Loucy (cell line): ENCODE data around the gene MINK1.

Source experiments
- H2AFZ ChIP-seq: fragments of 200-600 bp; sonication (generic); 2 replicates; pipeline ENCODE4 v1.6.0; 2016; ENCODE audit warnings: antibody characterized with exemption, mild to moderate bottlenecking, low read length, moderate library complexity
- H3F3A ChIP-seq: fragments of 200-600 bp; 2 replicates; pipeline ENCODE4 v1.6.0; 2016; ENCODE audit warnings: antibody characterized with exemption, low read depth, mild to moderate bottlenecking
- H3K27me3 ChIP-seq: fragments of 200-600 bp; sonication (generic); 2 replicates; pipeline ENCODE4 v1.6.1; 2014; ENCODE audit warnings: low read length, mild to moderate bottlenecking; ENCODE audit not compliant: insufficient read depth, poor library complexity, severe bottlenecking
- H3K36me3 ChIP-seq: fragments of 200-600 bp; sonication (generic); 2 replicates; pipeline ENCODE4 v1.6.1; 2016; ENCODE audit warnings: low read length; ENCODE audit not compliant: insufficient read depth
- H3K4me1 ChIP-seq: fragments of 200-600 bp; sonication (generic); 2 replicates; pipeline ENCODE4 v1.5.1; 2014; ENCODE audit warnings: low read length, mild to moderate bottlenecking; ENCODE audit not compliant: insufficient read depth, poor library complexity, severe bottlenecking
- H3K4me2 ChIP-seq: fragments of 200-600 bp; sonication (generic); 2 replicates; pipeline ENCODE4 v1.6.0; 2014; ENCODE audit warnings: antibody characterized with exemption, low read length, low read depth, mild to moderate bottlenecking; ENCODE audit not compliant: poor library complexity, severe bottlenecking
- H3K4me3 ChIP-seq: fragments of 200-600 bp; sonication (generic); 2 replicates; pipeline ENCODE4 v1.5.1; 2014; ENCODE audit warnings: low read length, mild to moderate bottlenecking, mixed read lengths; ENCODE audit not compliant: poor library complexity, severe bottlenecking
- H3K79me2 ChIP-seq: fragments of 200-600 bp; sonication (generic); 2 replicates; pipeline ENCODE4 v1.6.1; 2014; ENCODE audit warnings: low read length; ENCODE audit not compliant: insufficient read depth
- H3K9ac ChIP-seq: fragments of 200-600 bp; sonication (generic); 2 replicates; pipeline ENCODE4 v1.6.0; 2014; ENCODE audit warnings: mild to moderate bottlenecking, low read depth, low read length, moderate library complexity; ENCODE audit not compliant: poor library complexity, severe bottlenecking
- H3K9me2 ChIP-seq: fragments of 200-600 bp; sonication (generic); replicated peaks from 2 replicates; pipeline ENCODE4 v1.6.1; 2016; ENCODE audit warnings: low read depth, low read length, mixed read lengths
- H3K9me3 ChIP-seq: fragments of 200-600 bp; sonication (generic); 2 replicates; pipeline ENCODE4 v1.6.1; 2014; ENCODE audit warnings: mild to moderate bottlenecking, antibody characterized with exemption, low read length, low read depth; ENCODE audit not compliant: insufficient read depth
- H4K20me1 ChIP-seq: fragments of 200-600 bp; sonication (generic); 2 replicates; pipeline ENCODE4 v1.6.0; 2014; ENCODE audit warnings: antibody characterized with exemption, low read length, mild to moderate bottlenecking; ENCODE audit not compliant: insufficient read depth, poor library complexity, severe bottlenecking
- EZH2phosphoT487 ChIP-seq: fragments of 200-600 bp; IDR thresholded peaks from 2 replicates; pipeline ENCODE4 v1.6.1; 2018; ENCODE audit warnings: antibody characterized with exemption, mild to moderate bottlenecking, moderate library complexity, borderline replicate concordance
- TF ChIP-seq, protein P1 (sequence below): fragments of 200-600 bp; sonication (generic); conservative IDR thresholded peaks from 2 replicates; pipeline ENCODE4 v1.5.1; 2014; ENCODE audit warnings: mild to moderate bottlenecking, antibody characterized with exemption, low read length

The MINK1 gene

DNA sequence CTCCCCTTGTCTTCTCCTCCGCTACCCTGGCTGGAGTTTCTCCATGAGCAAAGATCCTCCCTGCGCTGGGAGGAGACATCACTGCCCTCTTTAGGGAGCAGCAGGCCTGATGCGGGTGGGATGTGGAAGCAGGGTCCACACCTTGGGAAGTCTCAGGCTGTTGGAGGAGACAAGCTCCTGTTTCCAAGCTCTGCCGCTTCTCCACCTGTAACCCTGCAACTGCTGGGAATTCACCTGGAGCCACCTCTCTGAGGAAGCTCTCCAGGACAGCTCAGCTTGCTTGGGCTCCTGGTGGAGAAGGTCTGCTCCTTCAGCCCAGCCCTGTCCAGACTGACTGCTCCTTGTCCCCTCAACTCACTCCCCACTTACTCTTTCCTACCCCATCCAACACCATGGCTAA is 51.3 kb downstream of the MINK1 start:
- no peaks in the 10 kb centered on the region for H4K20me1 ChIP-seq
- H3K4me2 ChIP-seq: no peak overlapping the region
- H3K27me3 ChIP-seq: no peaks in the 10 kb centered on the region
- no peaks in the 10 kb centered on the region for H3K4me1 ChIP-seq
- TF ChIP-seq EZH2phosphoT487: no peak
- TF ChIP-seq, protein P1, sequence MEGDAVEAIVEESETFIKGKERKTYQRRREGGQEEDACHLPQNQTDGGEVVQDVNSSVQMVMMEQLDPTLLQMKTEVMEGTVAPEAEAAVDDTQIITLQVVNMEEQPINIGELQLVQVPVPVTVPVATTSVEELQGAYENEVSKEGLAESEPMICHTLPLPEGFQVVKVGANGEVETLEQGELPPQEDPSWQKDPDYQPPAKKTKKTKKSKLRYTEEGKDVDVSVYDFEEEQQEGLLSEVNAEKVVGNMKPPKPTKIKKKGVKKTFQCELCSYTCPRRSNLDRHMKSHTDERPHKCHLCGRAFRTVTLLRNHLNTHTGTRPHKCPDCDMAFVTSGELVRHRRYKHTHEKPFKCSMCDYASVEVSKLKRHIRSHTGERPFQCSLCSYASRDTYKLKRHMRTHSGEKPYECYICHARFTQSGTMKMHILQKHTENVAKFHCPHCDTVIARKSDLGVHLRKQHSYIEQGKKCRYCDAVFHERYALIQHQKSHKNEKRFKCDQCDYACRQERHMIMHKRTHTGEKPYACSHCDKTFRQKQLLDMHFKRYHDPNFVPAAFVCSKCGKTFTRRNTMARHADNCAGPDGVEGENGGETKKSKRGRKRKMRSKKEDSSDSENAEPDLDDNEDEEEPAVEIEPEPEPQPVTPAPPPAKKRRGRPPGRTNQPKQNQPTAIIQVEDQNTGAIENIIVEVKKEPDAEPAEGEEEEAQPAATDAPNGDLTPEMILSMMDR: no peak
- H3K79me2 ChIP-seq: no peaks in the 10 kb centered on the region
- no peaks in the 10 kb centered on the region for H3K9me2 ChIP-seq
- no peak overlapping the region for H3K4me3 ChIP-seq
- no peak overlapping the region for H3K9ac ChIP-seq
- H3F3A ChIP-seq: no peaks in the 10 kb centered on the region
- H3K9me3 ChIP-seq: no peaks in the 10 kb centered on the region
- no peak overlapping the region for H2AFZ ChIP-seq
- H3K36me3 ChIP-seq: peaks cover 50% of the 10 kb centered on the region; the same call in 1 of the 2 replicates

DNA sequence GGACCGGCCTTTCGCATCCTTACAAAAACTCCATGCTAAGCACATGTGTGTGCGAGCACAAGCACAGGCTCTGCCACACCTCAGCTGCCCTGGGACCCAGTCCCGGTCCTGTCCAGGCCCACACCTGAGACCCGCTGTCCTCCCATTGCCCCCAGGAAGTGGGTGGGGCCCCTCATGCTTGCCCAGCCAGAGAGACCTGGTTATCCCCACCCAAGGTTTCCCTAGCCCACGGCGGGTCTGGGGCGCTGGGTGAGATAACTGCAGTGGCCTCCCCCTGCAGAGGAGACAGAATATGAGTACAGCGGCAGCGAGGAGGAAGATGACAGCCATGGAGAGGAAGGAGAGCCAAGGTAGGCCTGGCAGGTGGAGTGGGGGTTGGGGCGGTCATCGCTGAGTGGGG is 53.7 kb downstream of the MINK1 start:
- Histone ChIP-seq H3K9me2 (no peaks in the 10 kb centered on the region), H3K9me3 (no peaks in the 10 kb centered on the region), H3K36me3 (peaks cover 50% of the 10 kb centered on the region; the same call in 1 of the 2 replicates), H2AFZ (no peak overlapping the region), H3K27me3 (no peaks in the 10 kb centered on the region), H3K79me2 (no peaks in the 10 kb centered on the region), H3K9ac (no peak overlapping the region), H4K20me1 (no peaks in the 10 kb centered on the region), H3K4me3 (no peak overlapping the region), H3K4me2 (no peak overlapping the region), H3F3A (no peaks in the 10 kb centered on the region), H3K4me1 (no peaks in the 10 kb centered on the region)
- TF ChIP-seq, protein P1: no peak
- no peak for TF ChIP-seq EZH2phosphoT487

DNA sequence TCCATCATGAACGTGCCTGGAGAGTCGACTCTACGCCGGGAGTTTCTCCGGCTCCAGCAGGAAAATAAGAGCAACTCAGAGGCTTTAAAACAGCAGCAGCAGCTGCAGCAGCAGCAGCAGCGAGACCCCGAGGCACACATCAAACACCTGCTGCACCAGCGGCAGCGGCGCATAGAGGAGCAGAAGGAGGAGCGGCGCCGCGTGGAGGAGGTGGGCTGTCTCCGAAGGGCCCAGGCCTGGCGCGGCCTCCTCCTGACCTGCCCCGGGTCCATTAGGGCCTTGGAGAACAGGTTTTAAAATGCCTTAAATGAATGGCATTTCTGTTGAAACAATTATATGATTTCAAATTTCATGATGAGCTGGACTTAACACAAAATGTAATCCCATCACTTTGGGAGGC is 54.4 kb downstream of the MINK1 start:
- Histone ChIP-seq H3K9ac (no peak overlapping the region), H3K4me2 (no peak overlapping the region), H3F3A (no peaks in the 10 kb centered on the region), H3K9me2 (no peaks in the 10 kb centered on the region), H4K20me1 (no peaks in the 10 kb centered on the region), H3K36me3 (peaks cover 50% of the 10 kb centered on the region; the same call in 1 of the 2 replicates), H3K4me3 (no peak overlapping the region), H3K4me1 (no peaks in the 10 kb centered on the region), H2AFZ (no peak overlapping the region), H3K79me2 (no peaks in the 10 kb centered on the region), H3K9me3 (no peaks in the 10 kb centered on the region), H3K27me3 (no peaks in the 10 kb centered on the region)
- TF ChIP-seq EZH2phosphoT487: no peak
- TF ChIP-seq, protein P1: no peak
